Measurements from ENCODE around the gene GPR55.

DNA sequence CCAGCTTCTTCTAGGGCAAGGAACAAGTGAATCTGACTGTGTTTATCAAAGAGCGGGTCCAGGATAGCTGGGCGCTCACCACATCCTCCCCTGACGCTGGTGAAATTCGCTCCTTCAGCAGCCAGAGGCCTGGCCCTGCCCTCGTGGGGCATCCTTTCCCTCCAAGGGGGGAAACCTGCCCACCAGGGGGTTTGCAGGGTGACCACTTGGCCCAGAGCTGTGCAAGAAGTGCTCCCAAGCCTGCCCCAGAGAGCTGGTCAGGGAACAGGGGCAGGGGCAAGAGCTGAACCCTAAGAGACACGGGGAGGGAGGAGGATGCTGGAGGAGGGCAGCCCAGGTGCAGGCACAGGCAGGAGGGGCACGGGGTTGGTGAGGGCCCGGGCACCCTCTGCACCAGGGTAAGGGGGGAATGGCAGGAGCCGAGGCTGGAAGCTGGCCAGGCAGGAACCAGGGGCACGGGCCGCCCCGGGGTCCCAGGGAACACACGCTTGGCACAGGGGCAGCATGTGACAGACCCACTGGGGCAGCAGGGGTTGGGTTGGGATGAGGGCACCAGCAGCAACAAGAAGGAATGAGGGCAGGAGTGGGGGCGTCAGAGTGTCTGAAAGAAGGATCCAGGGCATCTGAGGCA, 2.8 kb upstream of the GPR55 start:
- TF ChIP-seq CTCF (IDR thresholded peaks at IDR 0.05; ENCODE audit: insufficient read depth, low read length), result no peak
- TF ChIP-seq POLR2AphosphoS5 (IDR thresholded peaks at IDR 0.05; ENCODE audit: low read depth), result no peak

All from HL-60 (cell line).